CD8-positive, alpha-beta memory T cell (primary cell): Measurements from ENCODE around the gene OTOP3. TPM values are rescaled to one million over a fixed set of nuclear protein-coding genes. Genes with fewer than 3 reads are reported as not detected.
A peak's percentile ranks its signal among the peaks of the same experiment; 100 is the strongest.
"Not testable (repeated sequence)": the region's sequence is repeated elsewhere in the genome, so short reads cannot be mapped to it uniquely, and the experiment has no call there.

ENCODE experiments used
- CTCF ChIA-PET: fragments of 350-600 bp; sonication (Branson Sonifier 250); formaldehyde crosslinking; loops from one replicate; lab custom pipeline; 2021; ENCODE audit warnings: antibody characterized with exemption; lab: Charles Lee
- POLR2A ChIA-PET: fragments of 350-600 bp; sonication (Branson Sonifier 250); formaldehyde crosslinking; loops from one replicate; lab custom pipeline; 2021; ENCODE audit warnings: antibody characterized with exemption; lab: Charles Lee
- DNase-seq, 5 donors: peaks; one replicate each; pipeline versions ENCODE4 v3.0.0 to v3.0.0-alpha.2; 2020 to 2022; ENCODE audit warnings: mixed read lengths in 1 of 5
- H3K27ac ChIP-seq: one replicate; pipeline ENCODE4 v1.7.0; 2013; ENCODE audit warnings: low read depth, mild to moderate bottlenecking, low read length, moderate library complexity
- H3K27me3 ChIP-seq: 2 replicates; pipeline ENCODE4 v1.7.0; 2013; ENCODE audit warnings: low read length, mild to moderate bottlenecking; ENCODE audit not compliant: insufficient read depth, poor library complexity, severe bottlenecking
- H3K36me3 ChIP-seq: 2 replicates; pipeline ENCODE4 v1.7.0; 2013; ENCODE audit warnings: mild to moderate bottlenecking, low read length, moderate library complexity; ENCODE audit not compliant: insufficient read depth
- H3K4me1 ChIP-seq: 2 replicates; pipeline ENCODE4 v1.7.0; 2013; ENCODE audit warnings: mild to moderate bottlenecking, low read length, moderate library complexity; ENCODE audit not compliant: insufficient read depth
- H3K4me3 ChIP-seq: 2 replicates; pipeline ENCODE4 v1.7.0; 2013; ENCODE audit warnings: mild to moderate bottlenecking, low read length
- H3K9me3 ChIP-seq: 2 replicates; pipeline ENCODE4 v1.7.0; 2013; ENCODE audit warnings: mild to moderate bottlenecking, low read length
- H3K27ac Mint-ChIP-seq, 8 donors: one replicate each; pipeline ENCODE4 v1.8.0; 2020 to 2021; ENCODE audit warnings: mixed read lengths in 8 of 8, mild to moderate bottlenecking in 6 of 8, inconsistent platforms in 3 of 8, moderate library complexity in 3 of 8
- H3K27me3 Mint-ChIP-seq, 2 donors: one replicate each; pipeline ENCODE4 v1.8.0; 2020 to 2021; ENCODE audit warnings: mixed read lengths in 2 of 2, mild to moderate bottlenecking in 1 of 2, moderate library complexity in 1 of 2
- H3K36me3 Mint-ChIP-seq, 3 donors: one replicate each; pipeline ENCODE4 v1.8.0; 2020 to 2021; ENCODE audit warnings: mixed read lengths in 3 of 3, inconsistent platforms in 1 of 3, mild to moderate bottlenecking in 1 of 3
- H3K4me1 Mint-ChIP-seq, 3 donors: one replicate each; pipeline ENCODE4 v1.8.0; 2020 to 2021; ENCODE audit warnings: mixed read lengths in 3 of 3, inconsistent platforms in 1 of 3, mild to moderate bottlenecking in 1 of 3
- H3K4me3 Mint-ChIP-seq, 7 donors: one replicate each; pipeline ENCODE4 v1.8.0; 2020 to 2021; ENCODE audit warnings: mixed read lengths in 7 of 7, mild to moderate bottlenecking in 6 of 7, moderate library complexity in 4 of 7, inconsistent platforms in 2 of 7
- H3K9me3 Mint-ChIP-seq, 5 donors: one replicate each; pipeline ENCODE4 v1.8.0; 2020 to 2022; ENCODE audit warnings: mixed read lengths in 5 of 5, mild to moderate bottlenecking in 3 of 5, moderate library complexity in 2 of 5, inconsistent platforms in 1 of 5
- polyA plus RNA-seq: library from polyadenylated mRNA; unstranded; fragments of 300-500 nt; fragmentation: Illumina TruSeq; gene quantifications from one replicate; pipeline ENCODE4 v1.2.3, GENCODE V29; 2021
- total RNA-seq, 2 experiments: library from RNA; stranded (reverse); gene quantifications; one replicate each; pipeline ENCODE4 v1.2.3, GENCODE V29; 2021

OTOP3 gene
- total and polyA plus RNA-seq, 3 experiments from 2014 or later, result not detected

- POLR2A ChIA-PET, result no interaction called here
- Histone ChIP-seq H3K9me3 (no peaks in the 10 kb centered on the region), H3K4me1 (no peaks in the 10 kb centered on the region), H3K27ac (no peak overlapping the region), H3K36me3 (no peaks in the 10 kb centered on the region), H3K4me3 (no peak overlapping the region), H3K27me3 (peaks cover 9% of the 10 kb centered on the region)
- Mint-ChIP-seq H3K4me1 (peaks cover 3 to 4% (median 4%) of the 10 kb centered on the region in 3 donors), H3K36me3 (no peaks in the 10 kb centered on the region), H3K27ac (no peak overlapping the region), H3K27me3 (peaks cover 27 to 59% of the 10 kb centered on the region in 2 donors), H3K9me3 (peaks cover 0 to 3% (median 0%) of the 10 kb centered on the region in 5 donors), H3K4me3 (no peak overlapping the region)
- DNase-seq, result no peak
- CTCF ChIA-PET, result interaction anchor here (0.9 kb wide), 1 partner anchor 11 kb away, joined by 4 read pairs; no protein-coding TSS in a partner anchor
Observed at GRCh38 chr17:74898376-74898946, 37.2 kb upstream of the OTOP3 start.

GRCh38 chr17:74900208-74900607 is 35.5 kb upstream of the OTOP3 start:
- DNase-seq, result no peak
- Mint-ChIP-seq H3K27ac (no peak overlapping the region), H3K4me3 (no peak overlapping the region), H3K27me3 (peaks cover 16 to 55% of the 10 kb centered on the region in 2 donors), H3K9me3 (peaks cover 0 to 2% (median 0%) of the 10 kb centered on the region in 5 donors), H3K4me1 (no peaks in the 10 kb centered on the region), H3K36me3 (no peaks in the 10 kb centered on the region)
- no peak overlapping the region for H3K4me3 ChIP-seq
- H3K4me1 ChIP-seq, result no peaks in the 10 kb centered on the region
- H3K36me3 ChIP-seq, result no peaks in the 10 kb centered on the region
- H3K27me3 ChIP-seq, result no peaks in the 10 kb centered on the region
- no peak overlapping the region for H3K27ac ChIP-seq
- ChIA-PET CTCF (no interaction called here), POLR2A (interaction anchor here (0.6 kb wide), 1 partner anchor 625 kb away, joined by 4 read pairs; the partner anchor contains the start of gene LLGL2)
- no peaks in the 10 kb centered on the region for H3K9me3 ChIP-seq

- Histone ChIP-seq H3K36me3 (no peaks in the 10 kb centered on the region), H3K27ac (no peak overlapping the region), H3K9me3 (no peaks in the 10 kb centered on the region), H3K4me3 (no peak overlapping the region), H3K4me1 (no peaks in the 10 kb centered on the region), H3K27me3 (no peaks in the 10 kb centered on the region)
- H3K36me3 Mint-ChIP-seq, result no peaks in the 10 kb centered on the region
- peaks cover 0 to 2% (median 0%) of the 10 kb centered on the region in 5 donors for H3K9me3 Mint-ChIP-seq
- H3K4me3 Mint-ChIP-seq, result no peak overlapping the region
- ChIA-PET POLR2A (no interaction called here), CTCF (no interaction called here)
- H3K27me3 Mint-ChIP-seq, result peaks cover 6 to 47% of the 10 kb centered on the region in 2 donors
- DNase-seq, result no peak
- H3K27ac Mint-ChIP-seq, result no peak overlapping the region
- H3K4me1 Mint-ChIP-seq, result no peaks in the 10 kb centered on the region
Observed at GRCh38 chr17:74901353-74902135, 34.2 kb upstream of the OTOP3 start.

- no peak overlapping the region for H3K4me3 Mint-ChIP-seq
- ChIA-PET POLR2A (no interaction called here), CTCF (no interaction called here)
- Histone ChIP-seq H3K9me3 (no peaks in the 10 kb centered on the region), H3K36me3 (no peaks in the 10 kb centered on the region), H3K4me1 (no peaks in the 10 kb centered on the region), H3K27me3 (no peaks in the 10 kb centered on the region), H3K4me3 (no peak overlapping the region), H3K27ac (no peak overlapping the region)
- H3K36me3 Mint-ChIP-seq, result no peaks in the 10 kb centered on the region
- H3K27me3 Mint-ChIP-seq, result peaks cover 4 to 43% of the 10 kb centered on the region in 2 donors
- no peaks in the 10 kb centered on the region for H3K4me1 Mint-ChIP-seq
- DNase-seq, result no peak
- H3K27ac Mint-ChIP-seq, result peak overlapping the region in 1 of 8 donors; percentile 70
- H3K9me3 Mint-ChIP-seq, result peaks cover 0 to 2% (median 0%) of the 10 kb centered on the region in 5 donors
Observed at GRCh38 chr17:74903034-74903433, 32.7 kb upstream of the OTOP3 start.

GRCh38 chr17:74903671-74904070 is 32.0 kb upstream of the OTOP3 start:
- H3K27ac Mint-ChIP-seq, result no peak overlapping the region
- no peaks in the 10 kb centered on the region for H3K4me1 Mint-ChIP-seq
- DNase-seq, result no peak
- H3K36me3 Mint-ChIP-seq, result no peaks in the 10 kb centered on the region
- Histone ChIP-seq H3K27ac (no peak overlapping the region), H3K4me3 (no peak overlapping the region), H3K36me3 (no peaks in the 10 kb centered on the region), H3K4me1 (no peaks in the 10 kb centered on the region), H3K27me3 (no peaks in the 10 kb centered on the region), H3K9me3 (no peaks in the 10 kb centered on the region)
- H3K4me3 Mint-ChIP-seq, result peak overlapping the region in 2 of 7 donors; percentile 32 to 34
- POLR2A ChIA-PET, result no interaction called here
- peaks cover 0 to 2% (median 0%) of the 10 kb centered on the region in 5 donors for H3K9me3 Mint-ChIP-seq
- CTCF ChIA-PET, result no interaction called here
- H3K27me3 Mint-ChIP-seq, result peaks cover 3 to 40% of the 10 kb centered on the region in 2 donors

- H3K4me3 ChIP-seq, result no peak overlapping the region
- H3K27me3 ChIP-seq, result no peaks in the 10 kb centered on the region
- POLR2A ChIA-PET, result no interaction called here
- H3K4me3 Mint-ChIP-seq, result no peak overlapping the region
- no peaks in the 10 kb centered on the region for H3K4me1 ChIP-seq
- H3K27ac ChIP-seq, result no peak overlapping the region
- H3K36me3 Mint-ChIP-seq, result no peaks in the 10 kb centered on the region
- DNase-seq, result no peak
- peaks cover 2 to 38% of the 10 kb centered on the region in 2 donors for H3K27me3 Mint-ChIP-seq
- no peaks in the 10 kb centered on the region for H3K4me1 Mint-ChIP-seq
- H3K9me3 ChIP-seq, result no peaks in the 10 kb centered on the region
- no peaks in the 10 kb centered on the region for H3K36me3 ChIP-seq
- CTCF ChIA-PET, result no interaction called here
- no peak overlapping the region for H3K27ac Mint-ChIP-seq
- H3K9me3 Mint-ChIP-seq, result peaks cover 0 to 2% (median 0%) of the 10 kb centered on the region in 5 donors
Observed at GRCh38 chr17:74904687-74905409, 30.9 kb upstream of the OTOP3 start.

GRCh38 chr17:74906214-74906793 is 29.4 kb upstream of the OTOP3 start:
- H3K9me3 Mint-ChIP-seq, H3K27ac ChIP-seq, CTCF ChIA-PET, H3K4me1 Mint-ChIP-seq, H3K4me1 ChIP-seq, H3K27me3 ChIP-seq, H3K4me3 Mint-ChIP-seq, POLR2A ChIA-PET, H3K4me3 ChIP-seq, DNase-seq, H3K36me3 ChIP-seq, H3K36me3 Mint-ChIP-seq, H3K9me3 ChIP-seq: not testable (repeated sequence)
- H3K27me3 Mint-ChIP-seq, result peaks cover 2 to 39% of the 10 kb centered on the region in 2 donors
- H3K27ac Mint-ChIP-seq, result peak overlapping the region in 1 of 8 donors; percentile 56
